Body of pancreas (tissue), 4 donors: ENCODE results near the gene PSMB7. TPM values are rescaled to one million over a fixed set of nuclear protein-coding genes. Genes with fewer than 3 reads are reported as not detected.

Experiments used
- ATAC-seq: fragments of 150-250 bp; one replicate; pipeline ENCODE4 v1.9.1; 2016
- DNase-seq, 4 donors: peaks; one replicate each; pipeline ENCODE4 v3.0.0-alpha.2; 2019
- H3K27ac ChIP-seq, 4 donors: fragments of 200-600 bp; sonication (generic); 1 replicate in 3 of 4; 2 replicates in 1 of 4; pipeline versions ENCODE4 v1.5.1 to v1.6.1; 2016 to 2019; ENCODE audit warnings: mild to moderate bottlenecking in 1 of 4, mixed read lengths in 1 of 4, moderate library complexity in 1 of 4
- H3K27me3 ChIP-seq, 2 donors: fragments of 200-600 bp; sonication (generic); one replicate each; pipeline ENCODE4 v1.6.0; 2016; ENCODE audit warnings: mild to moderate bottlenecking in 1 of 2
- H3K36me3 ChIP-seq, 2 donors: fragments of 200-600 bp; sonication (generic); replicated peaks in 1 of 2; 2 replicates each; pipeline ENCODE4 v1.5.1; 2016; ENCODE audit warnings: low read depth in 2 of 2; ENCODE audit not compliant: insufficient read depth in 1 of 2
- H3K4me1 ChIP-seq: fragments of 200-600 bp; sonication (generic); one replicate; pipeline ENCODE4 v1.6.0; 2016
- H3K4me3 ChIP-seq, 2 donors: fragments of 200-600 bp; sonication (generic); 1 replicate in 1 of 2; 2 replicates in 1 of 2; pipeline ENCODE4 v1.5.1; 2016 to 2019
- H3K9me3 ChIP-seq, 3 donors: fragments of 200-600 bp; sonication (generic); 1 replicate in 2 of 3; 2 replicates in 1 of 3; pipeline ENCODE4 v1.5.1; 2016
- POLR2A ChIP-seq, 3 donors: fragments of 450-650 bp; IDR thresholded peaks; one replicate each; pipeline ENCODE4 v1.6.1; 2016; ENCODE audit warnings: antibody characterized with exemption in 3 of 3, mild to moderate bottlenecking in 2 of 3
- WGBS, 2 donors: methylation state at CpG; one replicate each; pipeline ENCODE4 v1.1.5; 2017; 5-methylcytosine and 5-hydroxymethylcytosine counted together
- intact Hi-C: fragments of 100-400 bp; cut with DNase I; formaldehyde crosslinking; loops from one replicate; pipeline ENCODE4 v1.15.1; 2023
- total RNA-seq, 2 donors: library from RNA; depleted of rRNA; stranded (reverse); fragments of >200 nt; gene quantifications; one replicate each; pipeline ENCODE4 v1.1.0, GENCODE V29; 2016
- TF ChIP-seq, protein P1 (sequence below), 7 experiments: fragments of 450-650 bp in 4 of 7; fragments of 200-600 bp in 3 of 7; sonication (generic) in 3 of 7; IDR thresholded peaks; one replicate each; pipeline ENCODE4 v1.5.1; 2016 to 2019; ENCODE audit warnings: antibody characterized with exemption in 7 of 7

PSMB7 gene
- total RNA-seq, 2 donors from 2014 or later: 31.6 to 93.9 TPM

DNA sequence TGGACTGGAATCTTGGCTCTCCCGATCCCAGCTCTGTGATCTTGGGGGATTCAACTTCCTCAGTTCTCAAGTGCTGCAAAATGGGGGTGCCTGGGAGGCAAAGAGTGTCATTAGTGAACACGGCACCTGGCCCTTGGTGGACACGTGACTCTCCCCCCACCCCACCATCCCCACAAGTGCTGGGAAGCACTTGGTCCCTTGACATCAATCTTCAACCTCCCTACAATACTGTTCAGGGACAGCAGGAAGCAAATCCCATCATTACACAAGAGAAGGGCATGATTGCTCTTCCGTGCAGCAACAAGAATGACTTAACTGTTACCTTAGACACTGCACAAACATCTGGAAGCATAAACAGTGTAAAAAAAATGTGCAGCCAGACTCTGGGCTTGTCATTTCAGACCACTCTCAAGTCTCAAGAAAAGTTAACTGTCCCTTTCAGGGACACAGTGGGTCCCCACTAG lies 61.4 kb downstream of the PSMB7 start:
- DNase-seq: no peak
- TF ChIP-seq POLR2A (IDR thresholded peaks at IDR 0.05): no peak
- TF ChIP-seq, protein P1, sequence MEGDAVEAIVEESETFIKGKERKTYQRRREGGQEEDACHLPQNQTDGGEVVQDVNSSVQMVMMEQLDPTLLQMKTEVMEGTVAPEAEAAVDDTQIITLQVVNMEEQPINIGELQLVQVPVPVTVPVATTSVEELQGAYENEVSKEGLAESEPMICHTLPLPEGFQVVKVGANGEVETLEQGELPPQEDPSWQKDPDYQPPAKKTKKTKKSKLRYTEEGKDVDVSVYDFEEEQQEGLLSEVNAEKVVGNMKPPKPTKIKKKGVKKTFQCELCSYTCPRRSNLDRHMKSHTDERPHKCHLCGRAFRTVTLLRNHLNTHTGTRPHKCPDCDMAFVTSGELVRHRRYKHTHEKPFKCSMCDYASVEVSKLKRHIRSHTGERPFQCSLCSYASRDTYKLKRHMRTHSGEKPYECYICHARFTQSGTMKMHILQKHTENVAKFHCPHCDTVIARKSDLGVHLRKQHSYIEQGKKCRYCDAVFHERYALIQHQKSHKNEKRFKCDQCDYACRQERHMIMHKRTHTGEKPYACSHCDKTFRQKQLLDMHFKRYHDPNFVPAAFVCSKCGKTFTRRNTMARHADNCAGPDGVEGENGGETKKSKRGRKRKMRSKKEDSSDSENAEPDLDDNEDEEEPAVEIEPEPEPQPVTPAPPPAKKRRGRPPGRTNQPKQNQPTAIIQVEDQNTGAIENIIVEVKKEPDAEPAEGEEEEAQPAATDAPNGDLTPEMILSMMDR (IDR thresholded peaks at IDR 0.05): no peak
- H3K9me3 ChIP-seq: no peaks in the 10 kb centered on the region
- peaks cover 14 to 31% of the 10 kb centered on the region in 2 donors for H3K36me3 ChIP-seq
- 80 to 86% methylated on average over 4 of the region's 4 CpGs for WGBS, 2 donors
- no peak for ATAC-seq
- peaks cover 5% of the 10 kb centered on the region for H3K4me1 ChIP-seq
- H3K27me3 ChIP-seq: no peaks in the 10 kb centered on the region
- intact Hi-C loops: no loop called here
- no peak overlapping the region for H3K4me3 ChIP-seq
- H3K27ac ChIP-seq: no peak overlapping the region

DNA sequence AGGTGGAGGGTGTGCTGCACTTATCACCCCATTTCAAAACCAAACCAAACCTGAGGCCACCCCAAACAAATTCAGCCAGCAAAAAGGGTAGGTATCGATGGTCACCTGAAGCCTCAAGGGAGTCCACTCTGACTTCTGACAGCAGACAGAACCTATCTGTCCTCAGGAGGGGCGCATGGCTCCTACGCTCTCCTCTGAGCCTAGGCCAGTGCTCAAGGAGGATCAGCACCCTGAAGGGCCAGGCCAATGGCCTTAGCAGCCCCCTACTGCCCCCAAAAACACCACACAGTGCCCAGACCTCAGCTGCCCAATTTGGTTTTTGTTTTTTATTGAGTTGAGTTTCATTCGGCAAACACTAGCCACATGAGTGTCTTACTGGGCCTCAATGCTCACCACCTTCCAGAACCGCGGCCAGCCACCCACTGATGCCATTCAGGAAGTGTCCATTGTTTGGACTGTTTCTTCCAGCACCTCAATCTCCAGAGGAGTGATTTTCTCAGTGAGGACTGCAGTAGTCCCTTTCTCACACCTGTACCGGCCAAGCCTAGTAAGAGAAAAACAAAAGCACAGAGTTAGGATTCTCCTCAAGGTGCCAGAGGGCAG lies 62.0 kb downstream of the PSMB7 start:
- no peak for TF ChIP-seq POLR2A (IDR thresholded peaks at IDR 0.05)
- TF ChIP-seq, protein P1 (IDR thresholded peaks at IDR 0.05): no peak
- no peaks in the 10 kb centered on the region for H3K27me3 ChIP-seq
- ATAC-seq (no peak), DNase-seq (no peak)
- 94 to 96% methylated on average over 7 of the region's 7 CpGs for WGBS, 2 donors
- H3K4me3 ChIP-seq: no peak overlapping the region
- intact Hi-C loops: no loop called here
- H3K4me1 ChIP-seq: peaks cover 5% of the 10 kb centered on the region
- no peaks in the 10 kb centered on the region for H3K9me3 ChIP-seq
- peaks cover 14 to 35% of the 10 kb centered on the region in 2 donors for H3K36me3 ChIP-seq
- H3K27ac ChIP-seq: no peak overlapping the region

DNA sequence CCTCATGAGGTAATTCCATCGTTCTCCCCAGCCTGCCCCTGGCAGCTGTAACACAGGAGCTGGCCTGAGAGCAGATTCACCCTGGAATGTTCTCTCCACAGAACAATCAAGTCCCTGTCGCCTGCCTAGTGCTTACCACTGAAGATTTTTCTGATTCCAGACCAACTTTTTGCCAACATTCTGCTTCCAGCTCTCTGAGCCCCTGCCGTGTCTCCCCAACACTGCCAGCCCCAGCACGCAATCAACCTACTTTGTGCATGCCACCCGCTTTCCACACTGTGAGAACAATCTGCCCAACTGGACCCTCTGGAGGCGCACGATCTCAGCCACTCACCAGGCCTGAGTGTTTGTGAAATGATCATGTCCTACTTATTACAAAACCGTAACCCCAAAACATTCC lies 62.6 kb downstream of the PSMB7 start:
- ATAC-seq (no peak), DNase-seq (no peak)
- Histone ChIP-seq H3K27ac (no peak overlapping the region), H3K36me3 (peaks cover 14 to 36% of the 10 kb centered on the region in 2 donors), H3K27me3 (no peaks in the 10 kb centered on the region), H3K9me3 (no peaks in the 10 kb centered on the region), H3K4me1 (peaks cover under 1% of the 10 kb centered on the region), H3K4me3 (no peak overlapping the region)
- intact Hi-C loops: no loop called here
- 88% methylated on average over 8 of the region's 8 CpGs for WGBS, 2 donors
- TF ChIP-seq, protein P1 (IDR thresholded peaks at IDR 0.05): no peak
- no peak for TF ChIP-seq POLR2A (IDR thresholded peaks at IDR 0.05)

DNA sequence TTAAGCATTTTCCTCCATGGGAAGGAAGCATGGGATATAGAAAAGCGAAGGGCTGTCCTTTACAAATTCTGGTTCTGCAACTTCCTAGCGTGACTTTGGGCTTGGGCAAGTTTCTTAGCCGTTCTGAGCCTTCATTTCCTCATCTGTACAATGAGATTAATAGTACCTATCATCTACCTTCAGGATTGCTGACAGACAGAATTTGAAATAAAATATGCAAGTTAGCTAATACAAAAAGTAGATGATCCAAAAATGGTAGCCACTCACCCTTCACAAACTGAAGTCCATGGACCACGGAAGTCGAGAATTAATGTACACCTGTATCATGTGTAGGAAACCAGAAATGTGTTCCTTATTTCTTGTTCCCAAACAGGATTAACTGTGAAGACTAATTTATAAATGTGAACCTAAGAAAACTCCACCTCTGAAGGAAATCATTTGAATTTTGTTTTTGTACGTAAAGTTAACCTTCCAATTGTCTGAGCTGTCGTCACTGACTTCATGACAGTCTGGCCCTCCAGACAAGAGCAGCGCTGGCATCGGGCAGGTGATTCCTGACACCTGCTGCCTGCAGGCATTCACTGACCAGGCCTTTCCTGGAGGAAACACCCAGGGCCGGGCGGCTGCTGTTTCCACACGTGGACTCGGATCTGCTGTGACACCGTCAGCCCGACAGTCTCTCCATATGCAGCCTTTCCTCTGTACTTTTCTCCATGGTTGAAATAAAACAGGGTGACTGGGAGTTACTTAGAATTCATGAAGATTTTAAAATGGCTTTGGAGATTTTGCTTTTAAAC lies 63.4 kb downstream of the PSMB7 start:
- Histone ChIP-seq H3K4me1 (no peaks in the 10 kb centered on the region), H3K27ac (no peak overlapping the region), H3K36me3 (peaks cover 14 to 37% of the 10 kb centered on the region in 2 donors), H3K9me3 (no peaks in the 10 kb centered on the region), H3K4me3 (no peak overlapping the region), H3K27me3 (no peaks in the 10 kb centered on the region)
- WGBS, 2 donors: 89 to 90% methylated on average over 14 to 15 of the region's 15 CpGs
- DNase-seq (no peak), ATAC-seq (no peak)
- TF ChIP-seq, protein P1 (IDR thresholded peaks at IDR 0.05): no peak
- no peak for TF ChIP-seq POLR2A (IDR thresholded peaks at IDR 0.05)
- intact Hi-C loops: no loop called here
